Smooth muscle cell of the brain vasculature (primary cell): ENCODE measurements around the gene CRYBG2.
"Not testable (repeated sequence)": the region's sequence is repeated elsewhere in the genome, so short reads cannot be mapped to it uniquely, and the experiment has no call there.

ENCODE experiments used
- DNase-seq: peaks from one replicate; pipeline ENCODE4 v3.0.0-alpha.2; 2012; ENCODE audit warnings: low read depth, low spot score

The CRYBG2 gene, protein sequence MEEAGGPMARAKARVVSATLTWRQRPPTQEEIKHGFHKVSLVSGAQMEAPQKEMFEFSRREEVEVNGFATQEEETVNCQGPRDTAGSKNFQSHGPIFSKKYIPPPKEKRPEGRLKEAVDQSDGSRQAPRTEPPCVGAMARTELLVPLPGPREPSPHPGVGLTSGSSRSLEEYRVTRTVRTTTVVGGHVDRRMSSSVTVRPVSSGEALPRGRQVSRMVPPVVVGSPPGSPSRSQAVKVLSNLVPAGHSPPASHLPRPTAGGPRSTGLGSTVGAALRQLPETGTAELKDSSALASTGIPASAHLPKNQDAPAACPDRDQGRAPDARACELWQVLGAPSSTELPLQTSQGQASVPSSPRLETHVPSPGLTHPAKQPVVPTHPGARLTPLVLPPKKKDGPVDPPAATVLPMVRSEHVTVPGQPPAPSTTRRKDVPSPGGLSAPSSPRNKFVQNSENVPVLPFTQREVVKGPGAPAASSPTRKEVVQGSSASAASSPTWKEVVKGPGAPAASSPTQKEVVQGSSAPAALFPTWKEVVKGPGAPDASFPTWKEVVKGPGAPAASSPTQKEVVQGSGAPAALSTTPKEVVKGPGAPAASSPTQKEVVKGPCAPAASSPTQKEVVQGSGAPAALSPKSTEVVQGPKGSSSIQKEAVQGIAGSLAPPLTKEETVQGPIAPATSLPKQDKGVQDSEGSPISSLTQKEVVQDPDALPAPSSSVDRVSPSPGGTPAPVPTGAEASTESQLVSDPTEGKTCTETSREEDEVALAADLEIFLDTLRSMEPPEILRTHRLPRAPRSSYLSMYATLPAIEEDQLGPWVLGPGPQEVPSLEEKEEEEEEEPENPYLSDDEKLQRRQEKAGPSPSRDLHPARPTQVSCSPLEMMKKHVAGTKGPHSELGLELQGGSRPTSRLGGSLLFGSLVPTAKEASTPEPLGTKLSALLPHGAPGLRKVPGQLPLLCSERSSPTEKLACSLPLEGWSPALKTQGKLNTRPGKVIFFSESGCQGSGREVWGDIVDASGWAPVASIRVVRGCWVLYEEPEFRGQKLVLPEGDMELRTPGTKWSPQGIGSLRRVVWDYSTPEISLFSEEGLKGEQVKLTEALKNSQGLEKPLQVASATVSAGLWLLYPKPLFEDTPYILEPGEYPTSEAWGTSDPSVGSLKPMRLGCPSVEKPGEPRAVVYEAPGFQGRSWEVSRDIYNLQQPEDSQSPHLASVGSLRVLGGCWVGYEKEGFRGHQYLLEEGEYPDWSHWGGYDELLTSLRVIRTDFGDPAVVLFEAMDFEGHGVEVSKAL (N-terminal part only)

DNA sequence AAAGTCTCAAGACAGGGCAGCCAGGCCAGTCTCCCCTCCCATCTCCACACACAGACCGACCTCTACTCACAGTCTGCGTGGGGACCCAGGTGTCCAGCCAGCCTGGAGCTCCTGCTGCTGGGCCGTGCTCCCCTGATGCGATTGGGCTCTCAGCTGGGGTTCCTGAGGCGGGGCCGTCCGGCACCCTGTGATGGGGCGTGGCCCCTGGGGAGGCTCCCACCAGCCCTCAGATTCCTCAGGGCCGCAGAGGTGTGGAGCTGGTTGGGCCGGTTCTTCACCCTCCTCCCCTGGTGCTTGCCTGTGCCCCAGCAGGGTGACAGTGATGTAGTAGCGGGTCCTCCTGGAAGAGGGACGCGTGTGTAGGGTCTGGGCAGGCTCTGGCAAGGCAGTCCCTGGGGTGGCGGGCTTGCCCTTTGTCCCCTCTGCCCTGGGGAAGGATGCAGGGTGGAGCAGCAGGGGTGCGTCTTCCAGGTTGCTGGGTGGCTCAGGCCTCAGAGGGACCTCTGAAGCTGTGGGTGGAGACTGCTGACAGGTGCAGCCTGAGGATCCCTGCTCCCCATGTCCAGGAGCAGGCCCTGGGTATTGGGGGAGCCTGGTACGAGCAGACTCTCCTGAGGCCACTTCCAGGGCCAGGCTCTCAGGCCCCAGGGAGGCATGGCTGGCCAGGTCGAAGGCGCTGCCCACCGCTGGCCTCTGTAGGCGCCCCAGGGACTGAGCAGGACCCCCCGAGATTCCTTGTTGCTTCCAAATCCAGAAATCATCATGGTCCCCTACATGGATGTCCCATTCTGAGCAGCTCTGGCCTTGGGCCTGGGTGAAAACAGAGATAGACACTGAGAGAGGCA, at the start of gene CRYBG2:
CRYBG2 (minus strand) TSS at position 155 of the 845 bp plus-strand sequence. CDS start 7,473 bp downstream, outside the sequence.
- DNase-seq, result no peak

DNA sequence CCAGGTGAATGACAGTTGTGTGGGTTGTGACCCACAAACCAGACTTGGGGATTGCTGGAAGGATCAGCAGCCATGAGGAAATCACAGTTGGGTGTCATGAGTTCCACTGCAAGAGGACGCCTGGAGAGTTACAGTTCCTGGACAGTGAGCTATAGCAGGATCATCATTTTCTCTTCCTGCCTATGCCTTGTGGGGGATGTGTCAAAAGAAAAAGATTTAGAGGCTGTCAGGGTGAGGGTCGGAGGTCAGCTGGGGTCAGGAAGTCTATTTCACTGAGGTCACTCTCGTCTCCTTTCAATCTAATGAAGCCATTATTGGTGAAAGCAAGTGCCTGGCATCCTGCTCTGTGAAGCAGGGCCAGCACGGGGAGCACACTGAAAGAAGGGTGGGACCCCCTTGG, 49.7 kb upstream of the CRYBG2 start:
- no peak for DNase-seq

DNA sequence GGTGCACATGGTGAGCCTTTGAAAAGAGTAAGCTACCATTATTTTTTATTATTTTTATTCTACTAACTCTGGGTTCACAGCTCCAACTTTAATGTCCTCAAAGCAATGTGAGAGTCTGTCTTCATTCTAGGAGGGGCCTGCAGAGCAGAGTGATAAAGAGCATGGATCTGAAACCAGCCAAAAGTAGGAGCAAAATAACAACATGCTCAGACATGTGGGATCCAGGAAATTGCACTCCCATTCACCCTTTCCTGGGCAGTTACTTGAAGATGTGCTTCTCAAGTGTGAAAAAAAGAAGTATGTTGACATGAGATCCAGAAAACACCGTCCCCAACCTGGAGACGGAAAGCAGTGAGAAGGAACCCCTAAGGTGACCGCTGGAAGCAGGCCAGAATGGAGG, 48.0 kb upstream of the CRYBG2 start:
- no peak for DNase-seq

DNA sequence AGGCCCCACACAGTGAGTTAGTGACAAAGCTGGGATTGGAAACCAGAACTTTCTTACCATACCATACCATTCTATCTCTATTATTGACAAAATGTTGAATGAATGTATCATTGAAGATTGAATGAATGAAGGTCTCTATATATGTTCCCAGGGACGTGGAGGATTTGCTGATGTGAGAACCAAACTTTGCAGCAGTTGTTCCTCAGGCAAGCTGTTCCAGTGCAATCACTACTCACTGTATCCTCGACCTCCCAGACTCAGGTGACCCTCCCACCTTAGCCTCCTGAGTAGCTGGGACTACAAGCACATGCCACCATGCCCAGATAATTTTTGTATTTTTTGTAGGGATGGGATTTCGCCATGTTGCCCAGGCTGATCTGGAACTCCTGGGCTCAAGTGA, 45.1 kb upstream of the CRYBG2 start:
- DNase-seq, result no peak

DNA sequence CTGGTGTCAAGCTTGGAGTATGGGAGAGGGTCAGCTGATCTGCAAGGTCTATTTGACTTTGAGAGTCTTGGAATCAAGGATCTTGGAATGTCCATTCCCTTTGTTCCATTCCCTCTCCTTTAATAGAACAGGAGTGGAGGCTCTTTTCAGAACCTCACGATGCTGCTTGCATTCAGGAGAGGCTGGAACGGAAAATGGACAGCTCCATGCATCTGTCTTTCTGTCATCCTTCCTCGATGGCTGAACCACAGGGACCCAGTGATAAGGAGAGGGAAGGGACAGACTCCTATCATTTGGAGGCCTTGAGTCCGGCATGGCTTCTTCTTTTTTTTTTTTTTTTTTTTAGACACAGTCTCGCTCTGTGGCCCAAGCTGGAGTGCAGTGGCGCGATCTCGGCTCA, 41.8 kb upstream of the CRYBG2 start:
- no peak for DNase-seq

DNA sequence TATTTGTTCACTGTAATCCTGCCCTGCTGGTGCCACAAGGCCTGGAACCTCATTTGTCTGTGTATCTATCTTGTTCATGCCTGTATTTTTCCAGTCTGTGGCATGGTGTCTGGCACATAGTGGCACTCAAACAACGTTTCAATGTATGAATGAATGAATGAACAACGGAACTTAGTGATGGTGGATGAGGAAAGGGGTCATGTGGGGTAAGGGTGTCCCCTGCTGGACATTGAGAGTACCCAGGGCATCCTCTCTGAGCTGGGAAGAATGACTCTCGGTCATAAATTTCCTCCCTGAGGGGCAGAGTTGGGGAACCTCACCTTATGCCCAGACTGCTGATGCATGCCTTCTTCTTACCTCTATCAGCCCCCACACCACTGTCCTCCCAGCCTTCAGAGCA, 37.5 kb upstream of the CRYBG2 start:
- DNase-seq, result no peak

DNA sequence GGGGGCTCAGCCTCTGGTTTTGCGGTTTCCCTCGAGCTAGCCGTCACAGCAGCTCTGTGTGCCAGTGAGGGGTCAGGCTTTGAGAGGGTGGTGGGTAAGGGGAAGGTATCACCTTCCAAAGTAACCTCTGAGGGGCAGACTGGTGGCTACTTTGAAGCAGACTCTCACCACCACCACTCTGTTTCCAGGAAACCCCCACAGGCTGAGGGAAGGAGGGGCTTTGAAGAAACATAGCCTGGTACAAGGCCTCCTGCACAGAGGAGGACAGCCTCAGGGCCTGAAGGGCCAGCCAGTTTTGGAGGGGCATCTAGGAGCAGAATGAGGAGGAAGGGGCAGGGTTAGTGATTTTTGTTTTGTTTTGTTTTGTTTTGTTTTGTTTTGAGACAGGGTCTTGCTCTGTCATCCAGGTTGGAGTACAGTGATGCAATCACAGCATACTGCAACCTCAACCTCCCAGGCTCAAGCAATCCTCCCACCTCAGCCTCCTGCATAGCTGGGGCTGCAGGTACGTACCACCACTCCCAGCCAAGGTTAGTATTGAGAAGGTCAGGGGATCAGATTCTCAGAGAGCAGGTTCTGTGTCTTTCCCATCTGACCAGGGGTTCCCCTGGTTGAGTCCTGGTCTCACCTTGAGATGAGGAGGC, 35.8 kb upstream of the CRYBG2 start:
- no peak for DNase-seq

DNA sequence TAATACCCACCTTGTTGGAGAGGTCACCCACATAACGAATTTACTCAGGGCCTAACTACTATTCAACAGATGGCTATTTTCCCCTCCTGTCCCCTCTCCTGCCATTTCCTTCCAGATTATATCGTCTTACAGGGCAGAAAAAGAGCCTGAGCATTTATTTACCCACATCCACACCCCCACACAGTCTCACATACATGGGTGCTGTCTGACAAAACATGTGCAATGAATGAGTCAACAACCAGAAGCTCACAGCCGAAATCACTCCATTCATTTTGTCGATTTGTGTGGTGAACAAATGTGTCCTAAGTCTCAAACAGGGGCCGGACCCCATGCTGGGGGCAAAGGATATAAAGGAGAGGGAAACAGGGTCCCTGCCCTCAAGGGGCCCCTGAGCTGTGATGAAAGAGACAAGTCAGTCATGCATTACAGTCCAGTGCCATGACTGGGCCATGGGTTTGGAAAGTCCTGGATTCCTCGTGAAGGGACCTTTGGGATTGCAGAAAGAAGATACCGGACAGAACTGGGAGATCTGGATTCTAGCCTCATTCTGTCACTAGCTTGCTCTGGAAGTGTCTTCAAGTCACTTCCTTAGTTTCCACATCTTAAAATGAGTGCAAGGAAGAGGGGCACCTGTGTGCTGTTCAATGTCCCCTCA, 35.0 kb upstream of the CRYBG2 start:
- no peak for DNase-seq

DNA sequence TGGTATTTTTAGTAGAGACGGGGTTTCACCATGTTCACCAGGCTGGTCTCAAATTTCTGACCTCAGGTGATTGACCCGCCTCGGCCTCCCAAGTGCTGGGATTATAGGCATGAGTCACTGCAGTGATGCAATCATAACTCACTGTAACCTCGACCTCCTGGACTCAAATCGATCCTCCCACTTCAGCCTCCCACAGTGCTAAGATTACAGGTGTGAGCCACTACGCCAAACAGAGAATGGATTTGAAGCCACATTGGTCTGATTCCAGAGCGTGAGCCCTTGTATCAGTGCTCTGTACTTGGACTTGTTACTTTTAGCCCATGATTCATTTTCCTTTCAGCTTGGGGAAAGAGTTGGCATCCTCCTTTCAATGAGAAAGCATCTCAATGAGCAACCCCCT, 33.5 kb upstream of the CRYBG2 start:
- DNase-seq, result no peak

DNA sequence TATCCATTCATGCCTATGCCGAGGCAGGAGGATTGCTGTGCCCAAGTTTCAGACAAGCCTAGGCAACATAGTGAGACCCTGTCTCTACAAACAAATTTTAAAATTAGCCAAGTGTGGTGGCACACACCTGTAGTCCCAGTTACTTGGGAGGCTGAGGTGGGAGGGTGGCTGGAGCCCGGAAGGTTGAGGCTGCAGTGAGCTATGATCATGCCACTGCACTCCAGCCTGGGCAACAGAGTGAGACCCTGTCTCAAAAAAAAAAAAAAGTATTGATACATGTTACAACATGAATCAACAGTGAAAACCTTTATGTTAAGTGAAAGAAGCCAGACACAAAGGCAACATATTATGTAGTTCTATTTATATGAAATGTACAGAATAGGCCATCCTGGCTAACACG, 31.1 kb upstream of the CRYBG2 start:
- DNase-seq, result not testable (repeated sequence)

DNA sequence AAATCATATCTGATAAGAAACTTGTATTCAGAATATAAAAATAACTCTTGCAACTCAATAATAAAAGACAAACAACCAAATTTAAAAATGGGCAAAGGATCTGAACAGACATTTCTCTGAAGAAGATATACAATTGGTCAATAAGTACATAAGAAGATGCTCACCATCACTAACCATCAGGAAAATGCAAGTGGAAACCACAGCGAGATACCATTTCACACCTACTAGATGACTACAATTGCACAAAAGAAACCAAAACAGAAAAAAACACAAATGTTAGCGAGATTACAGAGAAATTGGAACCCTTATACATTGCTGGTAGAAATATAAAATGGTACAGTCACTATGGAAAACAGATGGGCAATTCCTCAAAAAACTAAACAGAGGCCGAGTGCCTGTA, 30.1 kb upstream of the CRYBG2 start:
- DNase-seq, result no peak

DNA sequence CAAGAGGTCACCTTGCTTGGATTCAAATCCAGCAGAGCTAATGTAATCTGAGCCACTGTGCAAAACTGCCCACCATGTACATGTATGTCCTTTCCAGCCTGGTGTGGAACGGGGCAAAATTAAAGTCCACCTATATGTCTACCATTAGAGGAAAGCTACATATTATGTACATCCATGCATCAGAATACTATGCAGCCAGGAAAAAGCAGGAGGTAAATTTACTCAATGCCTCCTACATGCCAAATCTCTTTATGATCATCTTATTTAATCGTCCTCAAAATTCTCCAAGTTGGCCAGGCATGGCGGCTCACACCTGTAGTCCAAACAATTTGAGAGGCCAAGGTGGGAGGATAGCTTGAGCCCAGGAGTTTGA, 24.9 kb upstream of the CRYBG2 start:
- no peak for DNase-seq

DNA sequence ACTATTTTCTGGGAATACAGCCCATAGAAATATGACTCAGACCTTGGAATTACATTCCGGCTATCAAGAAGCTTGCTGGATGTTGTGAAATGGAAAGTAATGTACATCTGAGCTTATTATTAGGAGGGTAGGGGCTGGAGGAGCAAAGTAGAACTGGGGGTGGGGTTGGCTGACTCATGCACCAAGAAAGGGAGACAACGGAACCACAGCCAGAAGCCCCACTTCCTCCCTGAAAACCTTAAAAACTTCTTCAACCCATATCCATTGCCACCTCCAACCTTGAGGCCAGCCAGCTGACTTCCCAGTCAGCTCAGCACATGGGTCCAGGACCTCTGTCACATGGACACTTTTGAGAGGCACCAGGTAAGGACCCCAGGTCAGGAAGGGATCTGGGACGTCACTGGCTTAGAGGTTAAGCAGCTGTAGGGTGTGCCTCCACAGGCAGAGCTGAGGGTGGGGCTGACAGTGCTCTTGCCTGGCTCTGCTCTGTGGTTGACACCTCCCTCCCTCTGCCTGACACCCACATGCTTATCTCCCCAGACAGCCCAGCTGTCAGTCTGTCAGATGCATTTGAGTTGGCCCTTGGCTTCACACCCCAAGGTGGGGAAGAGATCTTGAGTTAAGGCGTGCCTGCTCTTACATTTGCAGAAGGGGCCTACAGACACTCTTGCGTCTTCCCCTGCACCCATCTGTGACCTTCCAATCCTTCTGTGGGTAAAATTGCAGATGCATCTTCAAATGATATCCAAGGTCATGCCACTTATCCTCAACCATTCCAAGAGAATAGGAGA, 24.4 kb upstream of the CRYBG2 start:
- peak; percentile 31 for DNase-seq

DNA sequence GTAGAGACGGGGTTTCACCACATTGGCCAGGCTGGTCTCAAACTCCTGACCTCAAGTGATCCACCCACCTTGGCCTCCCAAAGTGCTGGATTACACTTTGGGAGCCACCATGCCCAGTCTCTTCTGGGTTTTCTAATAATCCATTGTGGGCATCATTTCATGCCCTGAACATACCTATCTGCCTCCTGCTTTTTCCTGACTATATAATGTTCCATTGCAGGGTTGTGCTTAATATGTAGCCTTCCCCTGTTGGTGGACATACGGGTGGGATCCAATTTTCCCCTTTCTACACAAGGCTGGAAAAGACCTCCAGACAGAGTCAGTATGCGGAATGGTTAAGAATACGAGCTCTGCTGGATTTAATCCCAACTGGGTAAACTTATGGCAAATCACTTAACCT, 22.1 kb upstream of the CRYBG2 start:
- DNase-seq, result no peak

DNA sequence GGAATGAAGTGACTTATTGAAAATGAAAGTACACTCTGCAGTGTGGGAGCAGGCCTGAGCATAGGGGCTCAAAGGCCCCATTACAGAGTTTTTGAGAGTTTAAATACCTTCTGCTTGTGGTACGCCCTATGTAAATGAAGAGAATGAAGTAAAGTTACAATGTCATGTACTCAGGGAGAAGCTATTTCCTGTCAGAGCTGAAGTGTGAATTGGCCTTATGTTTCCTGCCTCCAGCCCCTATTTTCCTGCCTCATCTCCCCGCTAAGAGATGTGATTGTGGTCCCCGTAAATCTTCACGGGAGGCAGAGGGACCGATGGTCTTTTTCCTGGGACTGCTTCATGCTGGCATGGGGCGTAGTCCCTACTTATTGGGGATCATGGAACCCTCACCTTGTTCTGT, 21.2 kb upstream of the CRYBG2 start:
- no peak for DNase-seq

DNA sequence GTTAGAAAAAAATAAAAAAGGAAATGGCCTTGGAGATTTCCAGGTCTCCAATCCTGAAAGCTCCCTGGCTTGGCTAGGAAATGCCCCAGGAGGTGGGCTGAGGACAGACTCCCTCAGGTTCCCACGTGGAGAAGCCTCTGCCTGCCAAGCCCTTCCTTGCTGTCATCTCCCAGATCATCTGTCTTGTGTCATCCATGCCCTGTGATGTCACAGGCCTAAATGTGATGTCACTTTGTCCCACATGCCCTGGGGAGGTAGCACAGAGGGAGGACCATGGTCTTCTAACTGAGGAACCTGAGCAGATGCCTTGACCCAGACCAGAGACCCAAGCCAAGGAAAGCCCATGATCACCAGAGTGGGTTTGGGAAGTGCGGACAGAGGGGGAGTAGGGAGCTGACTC, 20.4 kb upstream of the CRYBG2 start:
- DNase-seq, result not testable (repeated sequence)

DNA sequence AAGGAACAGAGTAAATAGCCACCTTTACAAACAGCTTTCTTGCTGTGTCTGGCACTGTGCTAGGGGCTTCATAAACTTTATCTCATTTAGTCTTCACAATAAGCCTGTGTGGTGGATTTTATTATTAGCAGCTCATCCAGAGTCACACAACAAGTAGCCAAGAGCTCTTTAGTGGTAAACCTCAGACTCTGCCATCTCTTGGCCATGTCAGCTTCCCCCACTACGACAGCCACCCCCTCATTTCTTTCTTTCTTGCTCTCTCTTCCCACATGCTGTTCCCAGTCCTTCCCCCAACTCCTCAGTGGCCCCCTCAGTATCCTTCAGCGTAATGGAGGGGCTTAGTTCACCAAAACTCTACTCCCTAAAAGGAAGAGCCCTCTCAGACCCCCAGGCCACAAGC, 19.9 kb upstream of the CRYBG2 start:
- DNase-seq, result no peak

DNA sequence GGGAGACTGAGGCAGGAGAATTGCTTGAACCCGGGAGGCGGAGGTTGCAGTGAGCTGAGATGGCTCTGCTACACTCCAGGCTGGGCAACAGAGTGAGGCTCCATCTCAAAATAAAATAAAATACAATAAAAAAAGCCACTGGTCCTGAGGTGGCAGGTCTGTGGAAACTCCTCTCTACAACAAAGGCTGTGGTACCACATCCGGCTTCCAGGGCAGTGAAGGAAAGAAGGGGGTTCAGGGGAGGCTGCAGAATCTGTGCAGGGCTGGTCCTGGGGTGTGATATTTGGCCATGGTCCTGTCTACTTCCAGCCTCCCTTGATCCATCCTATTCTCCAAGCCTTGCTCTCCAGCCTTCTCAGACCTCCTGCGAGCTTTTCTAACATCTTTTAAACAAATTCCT, 19.4 kb upstream of the CRYBG2 start:
- no peak for DNase-seq

DNA sequence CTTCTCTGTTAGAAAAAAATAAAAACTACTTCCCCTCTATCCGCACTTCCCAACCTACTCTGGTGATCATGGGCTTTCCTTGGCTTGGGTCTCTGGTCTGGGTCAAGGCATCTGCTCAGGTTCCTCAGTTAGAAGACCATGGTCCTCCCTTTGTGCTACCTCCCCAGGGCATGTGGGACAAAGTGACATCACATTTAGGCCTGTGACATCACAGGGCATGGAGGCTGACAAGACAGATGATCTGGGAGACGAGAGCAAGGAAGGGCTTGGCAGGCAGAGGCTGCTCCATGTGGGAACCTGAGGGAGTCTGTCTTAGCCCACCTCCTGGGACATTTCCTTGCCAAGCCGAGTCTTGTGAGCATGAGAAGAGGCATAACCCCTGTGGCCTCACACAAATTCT, 18.7 kb upstream of the CRYBG2 start, which contains the start of gene ZNF683:
ZNF683 (minus strand) TSS at position 140 of the 400 bp plus-strand sequence. CDS start 4,179 bp downstream, outside the sequence.
- DNase-seq, result not testable (repeated sequence)
